Keratinocyte (primary cell): ENCODE measurements around the gene SIRPG. TPM values are rescaled to one million over a fixed set of nuclear protein-coding genes. Genes with fewer than 3 reads are reported as not detected.

Experiments
- DNase-seq: peaks from one replicate; pipeline ENCODE4 v3.0.0-alpha.2; 2011; ENCODE audit warnings: low read depth, missing footprints, low spot score
- FAIRE-seq: peaks from 2 replicates; lab custom pipeline; 2011; peaks lifted over from hg19 to GRCh38; lab: Jason Lieb, UNC
- H2AFZ ChIP-seq: 2 replicates; pipeline ENCODE4 v1.6.0; 2012; ENCODE audit warnings: low read length, control low read depth, inconsistent platforms; ENCODE audit not compliant: control insufficient read depth
- H3K27ac ChIP-seq: 2 replicates; pipeline ENCODE4 v1.5.1; 2011; ENCODE audit warnings: low read length; ENCODE audit not compliant: control insufficient read depth, insufficient read depth
- H3K27me3 ChIP-seq: 3 replicates; pipeline ENCODE4 v1.6.0; 2011; ENCODE audit warnings: low read length; ENCODE audit not compliant: control insufficient read depth, insufficient read depth; ENCODE audit errors: extremely low read depth
- H3K36me3 ChIP-seq, 2 experiments: 2 replicates in 1 of 2; 3 replicates in 1 of 2; pipeline ENCODE4 v1.5.1; 2011; ENCODE audit warnings: low read length in 2 of 2, mild to moderate bottlenecking in 1 of 2; ENCODE audit not compliant: control insufficient read depth in 2 of 2, insufficient read depth in 2 of 2; ENCODE audit errors: extremely low read depth in 1 of 2
- H3K4me1 ChIP-seq: 3 replicates; pipeline ENCODE4 v1.5.1; 2011; ENCODE audit warnings: low read length; ENCODE audit not compliant: control insufficient read depth, insufficient read depth; ENCODE audit errors: extremely low read depth
- H3K4me2 ChIP-seq: 3 replicates; pipeline ENCODE4 v1.6.0; 2011; ENCODE audit warnings: low read depth, low read length; ENCODE audit not compliant: control insufficient read depth, insufficient read depth; ENCODE audit errors: extremely low read depth
- H3K4me3 ChIP-seq, 3 experiments: fragments of 200-600 bp in 1 of 3; sonication (generic) in 1 of 3; 2 replicates in 2 of 3; 3 replicates in 1 of 3; pipeline ENCODE4 v1.5.1; 2011 to 2016; ENCODE audit warnings: low read length in 3 of 3, mild to moderate bottlenecking in 3 of 3, control low read depth in 2 of 3, inconsistent platforms in 1 of 3, low read depth in 1 of 3, mixed read lengths in 1 of 3, mixed run types in 1 of 3, moderate library complexity in 1 of 3; ENCODE audit not compliant: control insufficient read depth in 2 of 3, insufficient read depth in 2 of 3; ENCODE audit errors: extremely low read depth in 1 of 3
- H3K79me2 ChIP-seq: 2 replicates; pipeline ENCODE4 v1.6.0; 2012; ENCODE audit warnings: low read length; ENCODE audit not compliant: control insufficient read depth, insufficient read depth
- H3K9ac ChIP-seq: 3 replicates; pipeline ENCODE4 v1.6.0; 2011; ENCODE audit warnings: low read length; ENCODE audit not compliant: control insufficient read depth, insufficient read depth; ENCODE audit errors: extremely low read depth
- H3K9me1 ChIP-seq: 3 replicates; pipeline ENCODE4 v1.6.0; 2011; ENCODE audit warnings: low read length; ENCODE audit not compliant: control insufficient read depth, insufficient read depth; ENCODE audit errors: extremely low read depth
- H3K9me3 ChIP-seq: 2 replicates; pipeline ENCODE4 v1.5.1; 2012; ENCODE audit warnings: low read depth, low read length; ENCODE audit not compliant: control insufficient read depth
- H4K20me1 ChIP-seq: 3 replicates; pipeline ENCODE4 v1.6.0; 2011; ENCODE audit warnings: low read length; ENCODE audit not compliant: control insufficient read depth, insufficient read depth; ENCODE audit errors: extremely low read depth
- EZH2 ChIP-seq: IDR thresholded peaks from one replicate; pipeline ENCODE4 v1.6.1; 2012; ENCODE audit warnings: inconsistent platforms, mild to moderate bottlenecking, low read length, moderate library complexity
- dilution Hi-C: fragments of 300-500 bp; cut with MboI; formaldehyde crosslinking; loops from one replicate; pipeline ENCODE4 v1.7.0; 2020; ENCODE audit warnings: low sequenced_read_pairs; ENCODE audit not compliant: extremely low pct_ligation_motif_present
- polyA plus RNA-seq, 5 experiments: library from polyadenylated mRNA; depleted of rRNA in 3 of 5; stranded (reverse) in 3 of 5; stranded (forward) in 1 of 5; unstranded in 1 of 5; fragments of >200 nt; gene quantifications; 1 replicate in 1 of 5; 2 replicates in 3 of 5; 3 replicates in 1 of 5; pipeline versions ENCODE4 v1.2.1 to v1.2.3, GENCODE V29; 2011 to 2012; ENCODE audit warnings: missing spikeins in 2 of 5, low read depth in 1 of 5, low replicate concordance in 1 of 5
- TF ChIP-seq, protein P1 (sequence below), 3 experiments: IDR thresholded peaks in 1 of 3; conservative IDR thresholded peaks in 1 of 3; optimal IDR thresholded peaks in 1 of 3; 2 replicates in 2 of 3; 3 replicates in 1 of 3; pipeline versions ENCODE3 to v1.5.1; 2011; ENCODE audit warnings: low read length in 3 of 3, mild to moderate bottlenecking in 3 of 3, moderate library complexity in 2 of 3, control low read depth in 1 of 3, inconsistent platforms in 1 of 3; ENCODE audit not compliant: insufficient read depth in 2 of 3; ENCODE audit errors: extremely low read depth in 1 of 3

The SIRPG gene
- polyA plus RNA-seq, 1 donor (not counting 4 experiments of a cell fraction or from before 2014, with no cell fraction given) = not detected

DNA sequence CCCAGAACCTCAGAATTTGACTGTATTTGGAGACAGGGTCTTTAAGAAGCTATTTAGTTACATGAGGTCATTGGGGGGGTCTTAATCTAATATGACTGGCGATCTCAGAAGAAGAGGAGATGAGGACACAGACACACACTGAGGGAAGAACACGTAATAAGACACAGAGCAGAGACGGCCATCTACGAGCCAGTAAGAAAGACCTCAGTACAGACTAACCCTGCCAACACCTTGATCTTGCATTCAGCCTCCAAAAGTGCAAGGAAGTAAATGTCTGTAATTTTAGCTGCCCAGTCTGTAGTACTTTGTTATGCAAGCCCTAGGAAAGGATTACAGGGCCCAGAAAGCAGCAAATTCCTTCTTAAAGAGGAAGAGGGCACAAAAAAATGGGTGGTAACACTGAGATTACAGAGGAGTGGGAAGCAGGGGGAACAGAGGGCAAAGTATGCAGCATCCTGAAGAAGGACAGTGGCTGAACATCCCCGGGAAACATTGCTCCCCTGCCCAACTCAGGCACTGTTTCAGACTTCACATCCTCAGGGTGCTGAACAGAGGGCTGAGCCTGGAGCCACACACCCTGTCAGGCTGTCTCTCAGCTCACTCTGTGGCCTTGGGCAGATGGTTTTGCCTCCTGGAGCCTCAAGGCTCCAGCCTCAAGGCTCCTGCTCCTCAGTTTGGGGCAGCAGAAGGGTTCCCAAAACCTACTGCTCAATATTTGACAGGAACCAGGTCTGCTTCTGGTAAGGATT, 27.9 kb upstream of the SIRPG start:
- Histone ChIP-seq H3K79me2 (no peaks in the 10 kb centered on the region), H3K36me3 (no peaks in the 10 kb centered on the region), H2AFZ (no peak overlapping the region), H3K27me3 (peaks cover 5% of the 10 kb centered on the region), H3K4me2 (no peak overlapping the region), H3K9ac (no peak overlapping the region), H3K27ac (no peak overlapping the region), H3K9me1 (no peaks in the 10 kb centered on the region), H3K9me3 (no peaks in the 10 kb centered on the region), H3K4me1 (no peaks in the 10 kb centered on the region), H3K4me3 (no peak overlapping the region), H4K20me1 (no peaks in the 10 kb centered on the region)
- dilution Hi-C loops = no loop called here
- no peak for FAIRE-seq
- no peak for TF ChIP-seq EZH2
- TF ChIP-seq, protein P1, sequence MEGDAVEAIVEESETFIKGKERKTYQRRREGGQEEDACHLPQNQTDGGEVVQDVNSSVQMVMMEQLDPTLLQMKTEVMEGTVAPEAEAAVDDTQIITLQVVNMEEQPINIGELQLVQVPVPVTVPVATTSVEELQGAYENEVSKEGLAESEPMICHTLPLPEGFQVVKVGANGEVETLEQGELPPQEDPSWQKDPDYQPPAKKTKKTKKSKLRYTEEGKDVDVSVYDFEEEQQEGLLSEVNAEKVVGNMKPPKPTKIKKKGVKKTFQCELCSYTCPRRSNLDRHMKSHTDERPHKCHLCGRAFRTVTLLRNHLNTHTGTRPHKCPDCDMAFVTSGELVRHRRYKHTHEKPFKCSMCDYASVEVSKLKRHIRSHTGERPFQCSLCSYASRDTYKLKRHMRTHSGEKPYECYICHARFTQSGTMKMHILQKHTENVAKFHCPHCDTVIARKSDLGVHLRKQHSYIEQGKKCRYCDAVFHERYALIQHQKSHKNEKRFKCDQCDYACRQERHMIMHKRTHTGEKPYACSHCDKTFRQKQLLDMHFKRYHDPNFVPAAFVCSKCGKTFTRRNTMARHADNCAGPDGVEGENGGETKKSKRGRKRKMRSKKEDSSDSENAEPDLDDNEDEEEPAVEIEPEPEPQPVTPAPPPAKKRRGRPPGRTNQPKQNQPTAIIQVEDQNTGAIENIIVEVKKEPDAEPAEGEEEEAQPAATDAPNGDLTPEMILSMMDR (optimal IDR thresholded peaks at IDR 0.05 in 1 of 3, IDR thresholded peaks at IDR 0.05 in 1 of 3, conservative IDR thresholded peaks at IDR 0.05 in 1 of 3; ENCODE audit: extremely low read depth in 1 of 3, insufficient read depth in 2 of 3, low read length in 3 of 3) = no peak
- no peak for DNase-seq

DNA sequence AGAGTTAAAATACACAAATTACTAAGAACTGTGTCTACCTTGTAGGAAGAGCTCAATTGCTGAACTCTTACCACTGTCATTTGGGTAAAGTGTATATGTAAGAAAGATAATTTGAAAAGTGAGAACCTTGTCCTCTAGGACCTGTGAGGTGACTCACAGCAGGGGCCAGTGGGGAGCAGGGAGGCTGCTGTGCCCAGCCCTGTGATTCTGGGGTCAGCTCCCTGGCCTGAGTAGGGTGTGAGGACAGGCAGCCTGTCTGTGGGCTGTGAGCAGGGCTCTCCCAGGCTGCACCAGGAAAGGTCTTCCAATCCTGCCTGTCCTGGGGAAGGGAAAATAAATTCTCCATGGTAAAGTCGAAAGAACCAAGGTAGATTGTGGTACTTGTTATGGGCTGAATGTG, 27.3 kb upstream of the SIRPG start:
- Histone ChIP-seq H3K4me1 (no peaks in the 10 kb centered on the region), H3K27me3 (no peaks in the 10 kb centered on the region), H4K20me1 (no peaks in the 10 kb centered on the region), H3K9me1 (no peaks in the 10 kb centered on the region), H3K4me2 (no peak overlapping the region), H3K9ac (no peak overlapping the region), H2AFZ (no peak overlapping the region), H3K79me2 (no peaks in the 10 kb centered on the region), H3K4me3 (no peak overlapping the region), H3K36me3 (no peaks in the 10 kb centered on the region), H3K9me3 (no peaks in the 10 kb centered on the region), H3K27ac (no peak overlapping the region)
- dilution Hi-C loops = no loop called here
- no peak for FAIRE-seq
- TF ChIP-seq, protein P1 (optimal IDR thresholded peaks at IDR 0.05 in 1 of 3, IDR thresholded peaks at IDR 0.05 in 1 of 3, conservative IDR thresholded peaks at IDR 0.05 in 1 of 3; ENCODE audit: extremely low read depth in 1 of 3, insufficient read depth in 2 of 3, low read length in 3 of 3) = no peak
- no peak for TF ChIP-seq EZH2
- no peak for DNase-seq
